VCaP (cell line): ENCODE results near the gene MAPK13.
"Not testable (repeated sequence)": the region's sequence is repeated elsewhere in the genome, so short reads cannot be mapped to it uniquely, and the experiment has no call there.

ENCODE experiments used
- H3K27ac ChIP-seq: fragments of 450-650 bp; 2 replicates; pipeline ENCODE4 v1.5.1; 2017
- TF ChIP-seq, protein P1 (sequence below): fragments of 450-650 bp; conservative IDR thresholded peaks from 2 replicates; pipeline ENCODE4 v1.5.1; 2017; ENCODE audit warnings: mild to moderate bottlenecking, moderate library complexity

The MAPK13 gene

DNA sequence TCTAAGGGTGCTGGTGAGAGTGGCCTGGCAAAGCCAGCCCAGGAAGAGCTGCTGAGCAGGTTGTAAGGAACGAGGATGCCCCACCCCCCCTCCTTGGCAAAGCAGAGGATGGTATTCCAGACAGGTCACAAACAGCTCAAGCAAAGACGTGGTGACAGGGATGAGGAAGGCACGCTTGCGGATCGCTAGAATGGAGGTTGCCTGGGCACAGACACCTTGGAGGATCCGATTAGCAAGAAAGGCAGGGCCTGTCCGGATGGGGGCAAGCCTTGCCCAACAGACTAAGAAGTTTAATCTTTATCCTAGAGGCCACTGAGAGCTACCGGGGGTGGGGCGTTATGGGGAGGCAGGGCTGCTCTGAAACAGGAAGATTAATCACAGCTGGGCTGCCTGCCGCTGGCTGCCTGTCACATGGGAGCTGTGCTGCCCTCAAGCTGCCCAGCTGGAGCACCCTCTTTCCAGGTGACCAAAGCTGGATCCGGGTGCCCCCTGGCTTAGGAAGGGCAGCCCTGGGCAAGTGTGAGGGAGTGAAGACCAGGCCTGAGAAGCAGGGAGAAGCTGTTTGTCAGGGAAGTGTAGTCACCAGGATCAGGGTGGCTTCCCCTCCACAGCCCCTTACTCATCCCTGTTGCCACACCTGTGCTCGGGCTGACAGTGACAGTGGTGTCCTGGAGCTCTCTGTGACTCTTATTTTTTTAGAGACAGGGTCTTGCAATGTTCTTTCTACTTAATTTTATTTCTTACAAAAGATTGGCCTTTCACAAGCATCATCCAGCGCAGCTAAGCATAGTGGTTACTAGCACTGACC, 9.1 kb upstream of the MAPK13 start:
- TF ChIP-seq, protein P1, sequence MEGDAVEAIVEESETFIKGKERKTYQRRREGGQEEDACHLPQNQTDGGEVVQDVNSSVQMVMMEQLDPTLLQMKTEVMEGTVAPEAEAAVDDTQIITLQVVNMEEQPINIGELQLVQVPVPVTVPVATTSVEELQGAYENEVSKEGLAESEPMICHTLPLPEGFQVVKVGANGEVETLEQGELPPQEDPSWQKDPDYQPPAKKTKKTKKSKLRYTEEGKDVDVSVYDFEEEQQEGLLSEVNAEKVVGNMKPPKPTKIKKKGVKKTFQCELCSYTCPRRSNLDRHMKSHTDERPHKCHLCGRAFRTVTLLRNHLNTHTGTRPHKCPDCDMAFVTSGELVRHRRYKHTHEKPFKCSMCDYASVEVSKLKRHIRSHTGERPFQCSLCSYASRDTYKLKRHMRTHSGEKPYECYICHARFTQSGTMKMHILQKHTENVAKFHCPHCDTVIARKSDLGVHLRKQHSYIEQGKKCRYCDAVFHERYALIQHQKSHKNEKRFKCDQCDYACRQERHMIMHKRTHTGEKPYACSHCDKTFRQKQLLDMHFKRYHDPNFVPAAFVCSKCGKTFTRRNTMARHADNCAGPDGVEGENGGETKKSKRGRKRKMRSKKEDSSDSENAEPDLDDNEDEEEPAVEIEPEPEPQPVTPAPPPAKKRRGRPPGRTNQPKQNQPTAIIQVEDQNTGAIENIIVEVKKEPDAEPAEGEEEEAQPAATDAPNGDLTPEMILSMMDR = no peak

DNA sequence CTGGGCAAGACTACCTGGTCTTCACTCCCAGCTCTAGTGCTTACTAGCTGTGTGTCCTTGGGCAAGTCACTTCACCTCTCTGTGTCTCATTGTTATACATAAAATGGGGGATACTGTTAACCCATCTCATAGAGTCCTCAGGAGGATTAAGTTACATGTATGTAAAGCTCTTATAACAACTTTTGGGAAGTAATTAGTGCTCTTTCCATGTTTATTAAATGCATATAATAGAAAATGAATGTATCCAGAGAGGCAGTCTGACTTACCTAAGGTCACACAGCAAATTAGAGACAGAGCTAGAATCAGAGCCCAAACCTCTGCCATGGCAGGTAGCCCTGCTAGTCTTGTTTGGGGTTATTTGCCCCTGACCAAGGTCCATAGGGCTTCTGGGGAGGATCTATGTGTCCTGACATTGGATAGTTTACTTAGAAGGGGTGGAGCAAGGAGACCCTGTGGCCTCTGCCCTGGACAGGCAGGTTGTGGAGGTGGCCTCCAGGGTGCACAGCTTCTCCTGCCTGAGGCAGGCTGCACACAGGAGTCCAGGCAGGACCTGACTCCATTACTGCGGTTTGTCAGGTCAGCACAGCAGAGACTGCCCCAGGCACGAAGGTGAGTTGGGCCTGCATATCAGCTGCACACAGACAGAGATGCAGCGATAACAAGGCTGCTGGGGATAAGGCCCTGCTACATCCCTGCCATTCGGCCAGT, 8.4 kb upstream of the MAPK13 start:
- TF ChIP-seq, protein P1 = no peak
- peak overlapping the region; percentile 82 for H3K27ac ChIP-seq

More for the DNA sequence above, 9.1 kb upstream of the MAPK13 start:
- H3K27ac ChIP-seq = peak overlapping the region; percentile 82

DNA sequence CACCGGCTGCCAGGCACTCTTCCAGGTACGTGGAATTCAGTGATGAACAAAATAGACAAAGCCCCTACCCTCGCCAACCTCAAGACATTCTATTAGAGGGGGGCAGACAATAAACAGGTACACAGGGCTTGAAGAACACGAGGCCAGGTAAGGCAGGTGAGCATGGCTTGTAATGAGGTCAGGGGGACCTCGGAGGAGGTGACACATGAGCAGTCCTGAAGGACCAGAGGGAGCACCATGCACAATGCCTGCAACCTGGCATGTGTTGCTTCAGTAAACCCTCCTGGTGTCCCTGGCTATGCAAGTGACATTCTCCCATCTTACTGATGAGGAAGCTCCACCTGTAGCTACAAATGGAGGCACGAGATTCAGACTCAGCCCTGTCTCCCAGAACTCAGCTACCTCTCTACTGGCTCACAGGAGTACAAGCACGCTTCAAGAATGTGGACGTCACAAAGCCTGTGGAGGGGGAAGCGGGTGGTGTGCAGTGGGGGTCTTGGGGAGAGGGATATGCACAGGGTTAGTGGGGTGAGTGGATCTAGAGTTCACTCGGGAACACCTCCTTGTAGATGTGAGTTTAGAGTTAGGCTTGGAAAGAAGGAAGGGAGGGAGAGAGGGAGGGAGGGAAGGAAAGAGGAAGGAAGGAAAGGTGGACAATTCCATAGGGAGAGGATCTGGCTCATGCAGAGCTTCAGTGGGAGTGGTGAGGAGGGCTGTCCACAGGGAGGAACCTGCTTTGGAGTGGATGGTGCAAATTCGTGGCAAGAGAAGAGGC, 7.6 kb upstream of the MAPK13 start:
- TF ChIP-seq, protein P1 = no peak
- peak overlapping the region; percentile 82; the same call in 1 of the 2 replicates for H3K27ac ChIP-seq

DNA sequence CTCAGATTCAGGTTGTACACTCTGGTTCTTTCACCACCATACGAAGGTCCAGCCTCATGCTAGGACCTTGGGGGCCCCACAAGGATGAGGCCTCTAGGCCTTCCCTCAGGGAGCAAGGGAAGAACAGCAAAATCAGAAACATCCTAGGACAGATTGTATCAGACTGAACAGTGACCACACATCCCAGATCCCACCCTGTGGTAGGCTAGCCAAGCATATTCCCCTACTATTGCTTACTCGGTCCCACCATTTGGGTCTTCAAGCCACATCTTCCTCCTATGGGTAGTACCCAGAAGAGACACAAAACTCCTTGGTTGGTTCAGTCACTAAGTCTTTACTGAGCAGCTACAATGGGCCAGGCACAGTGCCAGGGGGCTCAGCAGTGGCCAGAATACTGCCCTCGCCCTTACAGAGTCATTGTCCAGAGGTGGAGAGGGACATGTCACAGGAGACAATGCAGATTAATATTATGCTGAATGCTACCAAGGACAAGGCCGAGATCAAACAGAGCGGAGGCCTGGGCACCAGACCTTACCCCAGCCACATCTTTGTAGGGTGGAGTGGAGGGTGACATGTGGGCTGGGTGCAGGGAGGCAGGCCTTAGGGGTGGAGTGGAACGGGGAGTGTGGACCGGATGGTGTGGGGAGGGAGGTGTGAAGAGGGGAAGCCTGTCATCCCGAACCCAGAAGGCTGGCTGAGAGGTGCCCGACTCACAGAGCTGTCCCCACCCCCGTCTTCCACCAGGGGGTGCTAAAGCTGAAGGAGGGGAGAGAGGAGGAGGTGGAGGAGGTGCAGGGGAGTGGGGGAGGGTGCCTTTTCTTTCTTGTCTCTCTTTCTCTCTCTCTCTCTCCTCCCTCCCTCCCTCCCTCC, 6.8 kb upstream of the MAPK13 start:
- no peak overlapping the region for H3K27ac ChIP-seq
- TF ChIP-seq, protein P1 = peak; percentile 73

DNA sequence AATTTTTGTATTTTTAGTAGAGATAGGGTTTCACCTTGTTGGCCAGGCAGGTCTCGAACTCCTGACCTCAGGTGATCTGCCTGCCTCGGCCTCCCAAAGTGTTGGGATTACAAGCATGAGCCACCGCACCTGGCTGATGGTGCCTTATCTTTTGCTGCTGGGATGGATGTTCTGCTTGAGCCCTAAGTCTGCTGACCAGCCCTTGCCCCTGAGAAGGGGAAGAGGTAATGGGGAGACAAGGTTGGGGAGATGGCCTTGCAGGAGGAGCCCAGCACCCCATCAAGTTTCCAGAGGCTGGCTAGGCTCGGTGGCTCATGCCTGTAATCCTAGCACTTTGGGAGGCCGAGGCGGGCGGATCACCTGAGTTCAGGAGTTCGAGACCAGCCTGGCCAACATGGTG, 6.0 kb upstream of the MAPK13 start:
- not testable (repeated sequence) for H3K27ac ChIP-seq

DNA sequence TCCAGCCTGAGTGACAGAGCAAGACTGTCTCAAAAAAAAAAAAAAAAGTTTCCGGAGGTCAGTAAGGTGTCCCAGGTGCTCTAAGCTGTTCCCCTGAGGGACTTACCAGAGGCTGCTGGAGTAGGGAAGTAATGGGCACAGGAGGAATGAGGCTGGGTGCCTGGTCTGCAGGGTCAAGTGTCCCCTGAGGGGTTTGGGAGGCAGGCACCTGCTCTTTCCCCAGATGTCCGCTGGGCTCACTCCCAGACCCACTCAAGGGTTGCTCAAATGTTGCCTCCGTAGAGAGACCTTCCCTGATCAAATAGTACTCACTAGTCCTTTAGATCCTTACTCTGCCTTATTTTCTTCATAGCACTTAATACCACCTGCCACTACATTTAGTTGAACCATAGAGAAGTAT, 5.4 kb upstream of the MAPK13 start:
- no peak overlapping the region for H3K27ac ChIP-seq
- TF ChIP-seq, protein P1 = no peak

DNA sequence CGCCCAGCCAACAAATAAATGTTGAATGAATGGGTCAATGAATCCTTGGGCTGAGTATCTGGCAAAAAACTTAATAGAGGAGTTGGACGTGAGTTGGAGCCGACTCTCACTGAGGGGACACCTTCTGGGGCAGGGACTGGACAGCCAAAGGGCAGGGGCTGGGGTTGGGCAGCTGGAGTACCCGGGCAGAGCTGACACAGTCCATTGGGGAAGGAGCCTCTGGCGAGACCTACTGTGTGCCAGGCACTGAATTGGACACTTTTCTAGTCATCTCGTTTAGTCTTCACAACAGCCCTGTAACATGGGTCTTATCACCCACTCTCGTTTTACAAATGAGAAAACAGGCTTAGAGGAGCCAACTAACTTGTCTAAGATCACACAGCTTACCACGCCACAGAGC, 4.7 kb upstream of the MAPK13 start:
- TF ChIP-seq, protein P1 = no peak
- H3K27ac ChIP-seq = no peak overlapping the region
